ENCODE measurements around the gene STX4. TPM values are rescaled to one million over a fixed set of nuclear protein-coding genes. Genes with fewer than 3 reads are reported as not detected.
"Not testable (repeated sequence)": the region's sequence is repeated elsewhere in the genome, so short reads cannot be mapped to it uniquely, and the experiment has no call there.

Gene STX4
- total RNA-seq, 1 experiment from 2014 or later: 32.3 TPM

GRCh38 chr16:31013292-31013691 is 20.1 kb upstream of the STX4 start:
- H2BK120ac ChIP-seq (ENCODE audit: low read depth, low read length, poor library complexity, severe bottlenecking); H4K5ac ChIP-seq (ENCODE audit: insufficient read length, low read depth, low read length); H3K79me1 ChIP-seq (ENCODE audit: insufficient read depth, low read depth, low read length, poor library complexity, severe bottlenecking); H3K9ac ChIP-seq (ENCODE audit: extremely low read depth, insufficient read length, low read length); H4K91ac ChIP-seq (ENCODE audit: insufficient read length, low read depth, low read length); H3K23me2 ChIP-seq (ENCODE audit: insufficient read length, low read depth, low read length, poor library complexity, severe bottlenecking); H3K18ac ChIP-seq (ENCODE audit: insufficient read length, low read depth, low read length); H2BK20ac ChIP-seq (ENCODE audit: low read depth, low read length, poor library complexity, severe bottlenecking); H4K8ac ChIP-seq (replicated peaks; ENCODE audit: insufficient read length, low read depth, low read length); H2AK5ac ChIP-seq (ENCODE audit: insufficient read length, low read length); H3K36me3 Mint-ChIP-seq (ENCODE audit: insufficient read depth in 1 of 3, low read depth in 3 of 3); H3K4me1 ChIP-seq (ENCODE audit: insufficient read depth, low read length); H3K14ac ChIP-seq (ENCODE audit: insufficient read depth, low read length); H3T11ph ChIP-seq (ENCODE audit: low read length); H3K79me2 ChIP-seq (ENCODE audit: insufficient read depth, low read length); H3K4me2 ChIP-seq (ENCODE audit: insufficient read depth, insufficient read length, low read length); H3K9me3 Mint-ChIP-seq; H2BK15ac ChIP-seq (ENCODE audit: low read depth, low read length); H3K56ac ChIP-seq (ENCODE audit: insufficient read length, low read depth, low read length); DNase-seq; H3K9me3 ChIP-seq (ENCODE audit: control insufficient read depth, low read depth, low read length); H2AFZ ChIP-seq (ENCODE audit: low read length); H2BK12ac ChIP-seq (ENCODE audit: insufficient read length, low read depth, low read length); H3K4ac ChIP-seq (ENCODE audit: low read depth, low read length); H3K4me3 Mint-ChIP-seq; H3K27ac ChIP-seq (ENCODE audit: insufficient read length, low read depth, low read length); H2BK5ac ChIP-seq (ENCODE audit: insufficient read length, low read length); H4K20me1 ChIP-seq (ENCODE audit: control insufficient read depth, insufficient read depth, insufficient read length); H3K27ac Mint-ChIP-seq; H3K23ac ChIP-seq (ENCODE audit: insufficient read length, low read depth, low read length); H3K27me3 ChIP-seq (ENCODE audit: insufficient read depth, low read length): not testable (repeated sequence)
- H3K4me1 Mint-ChIP-seq: peaks cover 9 to 20% of the 10 kb centered on the region in 2 experiments
- peaks cover 38% of the 10 kb centered on the region for H3K27me3 Mint-ChIP-seq (ENCODE audit: low read depth)
